ENCODE data around the gene PCDH11X.
"Not testable (repeated sequence)": the region's sequence is repeated elsewhere in the genome, so short reads cannot be mapped to it uniquely, and the experiment has no call there.

The PCDH11X gene

GRCh38 chrX:91779135-91779534 is at the start of gene PCDH11X:
Gene PCDH11X, plus strand, starts transcription at chrX:91779375. Its CDS starts 56,130 bp downstream, at chrX:91835505.
- peak in 2 of 3 experiments; percentile 43 to 60 for DNase-seq

GRCh38 chrX:91747446-91747845 is 31.7 kb upstream of the PCDH11X start:
- DNase-seq: not testable (repeated sequence)

- not testable (repeated sequence) for DNase-seq
Measured at GRCh38 chrX:91753022-91753421, 26.2 kb upstream of the PCDH11X start.

GRCh38 chrX:91770619-91771488 is 8.3 kb upstream of the PCDH11X start:
- not testable (repeated sequence) for DNase-seq

GRCh38 chrX:91773943-91774342 is 5.2 kb upstream of the PCDH11X start:
- not testable (repeated sequence) for DNase-seq

- DNase-seq: not testable (repeated sequence)
Measured at GRCh38 chrX:91780008-91780407, 833 bp downstream of the PCDH11X start.

- DNase-seq: not testable (repeated sequence)
Measured at GRCh38 chrX:91780698-91781097, 1.5 kb downstream of the PCDH11X start.

- DNase-seq: not testable (repeated sequence)
Measured at GRCh38 chrX:91781553-91782298, 2.6 kb downstream of the PCDH11X start.

- not testable (repeated sequence) for DNase-seq
Measured at GRCh38 chrX:91782825-91783224, 3.6 kb downstream of the PCDH11X start.

- DNase-seq: not testable (repeated sequence)
Measured at GRCh38 chrX:91817537-91817936, 38.4 kb downstream of the PCDH11X start.

GRCh38 chrX:91825321-91825720 is 46.1 kb downstream of the PCDH11X start:
- not testable (repeated sequence) for DNase-seq

Data from NCI-H1417 (cell line).